Mammary epithelial cell (primary cell): Measurements from ENCODE around the gene CTNND1.

Experiments used
- EZH2 ChIP-seq: IDR thresholded peaks from 2 replicates; pipeline ENCODE4 v1.6.1; 2012; ENCODE audit warnings: low read length, inconsistent platforms, borderline replicate concordance
- TF ChIP-seq, protein P1 (sequence below), 2 donors: IDR thresholded peaks in 1 of 2; conservative IDR thresholded peaks in 1 of 2; 2 replicates each; pipeline ENCODE4 v1.5.1; 2011 to 2012; ENCODE audit warnings: inconsistent platforms in 2 of 2, low read length in 2 of 2, mild to moderate bottlenecking in 2 of 2, control low read depth in 1 of 2, low read depth in 1 of 2; ENCODE audit not compliant: insufficient read depth in 1 of 2; ENCODE audit errors: extremely low read depth in 1 of 2

DNA sequence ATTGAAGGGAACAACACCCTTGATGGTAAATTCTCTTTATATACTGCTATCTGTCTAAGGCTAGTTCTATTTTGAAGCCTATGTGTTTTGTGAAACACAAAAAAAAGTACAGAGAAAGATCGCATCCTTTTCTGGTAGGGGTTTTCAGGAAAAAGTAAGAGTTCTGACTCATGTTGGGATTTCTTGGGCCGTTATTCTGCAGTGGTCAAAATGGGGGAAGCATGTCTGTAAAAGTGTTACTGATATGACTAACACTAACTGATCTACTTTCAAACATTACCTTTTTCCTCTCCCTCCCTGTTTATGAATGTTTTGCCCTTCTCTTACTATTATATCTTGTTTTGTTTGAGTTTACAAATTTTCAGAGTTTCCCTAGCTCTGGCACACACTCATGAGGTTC lies 53.9 kb downstream of the CTNND1 start:
- TF ChIP-seq, protein P1, sequence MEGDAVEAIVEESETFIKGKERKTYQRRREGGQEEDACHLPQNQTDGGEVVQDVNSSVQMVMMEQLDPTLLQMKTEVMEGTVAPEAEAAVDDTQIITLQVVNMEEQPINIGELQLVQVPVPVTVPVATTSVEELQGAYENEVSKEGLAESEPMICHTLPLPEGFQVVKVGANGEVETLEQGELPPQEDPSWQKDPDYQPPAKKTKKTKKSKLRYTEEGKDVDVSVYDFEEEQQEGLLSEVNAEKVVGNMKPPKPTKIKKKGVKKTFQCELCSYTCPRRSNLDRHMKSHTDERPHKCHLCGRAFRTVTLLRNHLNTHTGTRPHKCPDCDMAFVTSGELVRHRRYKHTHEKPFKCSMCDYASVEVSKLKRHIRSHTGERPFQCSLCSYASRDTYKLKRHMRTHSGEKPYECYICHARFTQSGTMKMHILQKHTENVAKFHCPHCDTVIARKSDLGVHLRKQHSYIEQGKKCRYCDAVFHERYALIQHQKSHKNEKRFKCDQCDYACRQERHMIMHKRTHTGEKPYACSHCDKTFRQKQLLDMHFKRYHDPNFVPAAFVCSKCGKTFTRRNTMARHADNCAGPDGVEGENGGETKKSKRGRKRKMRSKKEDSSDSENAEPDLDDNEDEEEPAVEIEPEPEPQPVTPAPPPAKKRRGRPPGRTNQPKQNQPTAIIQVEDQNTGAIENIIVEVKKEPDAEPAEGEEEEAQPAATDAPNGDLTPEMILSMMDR (conservative IDR thresholded peaks at IDR 0.05 in 1 of 2, IDR thresholded peaks at IDR 0.05 in 1 of 2; ENCODE audit: extremely low read depth in 1 of 2, insufficient read depth in 1 of 2, low read depth in 1 of 2, low read length in 2 of 2): no peak
- TF ChIP-seq EZH2: no peak
